ENCODE measurements around the gene NDUFB10.

- no peak for TF ChIP-seq CTCF (IDR thresholded peaks at IDR 0.05; ENCODE audit: low read length)
- TF ChIP-seq EZH2 (IDR thresholded peaks at IDR 0.05; ENCODE audit: borderline replicate concordance, low read length), result no peak
Measured at GRCh38 chr16:1924095-1924494, 35.2 kb upstream of the NDUFB10 start.
